ENCODE measurements around the gene RGS5.
"Not testable (repeated sequence)": the region's sequence is repeated elsewhere in the genome, so short reads cannot be mapped to it uniquely, and the experiment has no call there.

GRCh38 chr1:163244648-163245047, 41.9 kb upstream of the RGS5 start:
- TF ChIP-seq MAX (IDR thresholded peaks at IDR 0.05); ZNF274 (IDR thresholded peaks at IDR 0.05; ENCODE audit: low read depth, low read length); EZH2phosphoT487 (IDR thresholded peaks at IDR 0.05; ENCODE audit: borderline replicate concordance); POLR2A (IDR thresholded peaks at IDR 0.05; ENCODE audit: borderline replicate concordance, extremely low read depth, insufficient read depth, insufficient read length); CTCF (IDR thresholded peaks at IDR 0.05 in 2 of 3, conservative IDR thresholded peaks at IDR 0.05 in 1 of 3; ENCODE audit: borderline replicate concordance in 1 of 3, insufficient read depth in 1 of 3, low read depth in 2 of 3, low read length in 2 of 3); POLR2AphosphoS5 (IDR thresholded peaks at IDR 0.05; ENCODE audit: low read depth, low read length); YY1 (IDR thresholded peaks at IDR 0.05; ENCODE audit: extremely low read depth, insufficient replicate concordance, low read depth, low read length); ELF1 (IDR thresholded peaks at IDR 0.05; ENCODE audit: borderline replicate concordance, low read depth); EZH2 (IDR thresholded peaks at IDR 0.05); REST (IDR thresholded peaks at IDR 0.05; ENCODE audit: low read depth); JUND (IDR thresholded peaks at IDR 0.05): not testable (repeated sequence)

Data from HCT116 (cell line).